CD14-positive monocyte (primary cell): ENCODE results near the gene UBN2. TPM values are rescaled to one million over a fixed set of nuclear protein-coding genes. Genes with fewer than 3 reads are reported as not detected.

Experiments
- DNase-seq, 3 donors: peaks; one replicate each; pipeline ENCODE4 v3.0.0-alpha.2; 2011 to 2022
- H2AFZ ChIP-seq: 2 replicates; pipeline ENCODE4 v1.6.0; 2012; ENCODE audit warnings: mild to moderate bottlenecking, low read depth, low read length, inconsistent platforms; ENCODE audit not compliant: insufficient read depth, poor library complexity, severe bottlenecking
- H3K27ac ChIP-seq, 2 donors: 1 replicate in 1 of 2; 2 replicates in 1 of 2; pipeline ENCODE4 v1.5.1; 2012 to 2013; ENCODE audit warnings: low read length in 2 of 2, control low read depth in 1 of 2, inconsistent platforms in 1 of 2, low read depth in 1 of 2, mild to moderate bottlenecking in 1 of 2
- H3K27me3 ChIP-seq, 2 donors: one replicate each; pipeline versions ENCODE4 v1.6.0 to v1.6.1; 2011 to 2013; ENCODE audit warnings: low read length in 2 of 2; ENCODE audit not compliant: control insufficient read depth in 2 of 2, insufficient read depth in 2 of 2
- H3K36me3 ChIP-seq, 2 donors: replicated peaks in 1 of 2; 1 replicate in 1 of 2; 2 replicates in 1 of 2; pipeline versions ENCODE4 v1.5.1 to v1.6.1; 2012 to 2013; ENCODE audit warnings: low read length in 2 of 2, control low read depth in 1 of 2, inconsistent platforms in 1 of 2, mild to moderate bottlenecking in 1 of 2; ENCODE audit not compliant: insufficient read depth in 2 of 2, control insufficient read depth in 1 of 2
- H3K4me1 ChIP-seq, 2 donors: 1 replicate in 1 of 2; 2 replicates in 1 of 2; pipeline versions ENCODE4 v1.5.1 to v1.6.1; 2012 to 2013; ENCODE audit warnings: low read length in 2 of 2, control low read depth in 1 of 2, inconsistent platforms in 1 of 2, mild to moderate bottlenecking in 1 of 2, moderate library complexity in 1 of 2; ENCODE audit not compliant: insufficient read depth in 2 of 2, control insufficient read depth in 1 of 2
- H3K4me2 ChIP-seq: replicated peaks from 2 replicates; pipeline ENCODE3; 2012; ENCODE audit warnings: low read length, moderate library complexity, mild to moderate bottlenecking; ENCODE audit not compliant: poor library complexity, severe bottlenecking; ENCODE audit errors: extremely low read depth
- H3K4me3 ChIP-seq, 3 experiments: fragments of 200-600 bp in 1 of 3; sonication (generic) in 1 of 3; replicated peaks in 1 of 3; 1 replicate in 2 of 3; 2 replicates in 1 of 3; pipeline ENCODE4 v1.5.1; 2011 to 2013; ENCODE audit warnings: low read length in 3 of 3, mild to moderate bottlenecking in 3 of 3, control low read depth in 2 of 3, low read depth in 2 of 3, inconsistent platforms in 1 of 3, moderate library complexity in 1 of 3
- H3K79me2 ChIP-seq: 2 replicates; pipeline ENCODE4 v1.6.0; 2012; ENCODE audit warnings: mild to moderate bottlenecking, control low read depth, inconsistent platforms, low read length, moderate library complexity; ENCODE audit not compliant: insufficient read depth
- H3K9ac ChIP-seq: 2 replicates; pipeline ENCODE4 v1.6.0; 2017; ENCODE audit warnings: low read length, mild to moderate bottlenecking; ENCODE audit not compliant: insufficient read depth, poor library complexity, severe bottlenecking
- H3K9me3 ChIP-seq, 2 donors: replicated peaks in 1 of 2; 1 replicate in 1 of 2; 2 replicates in 1 of 2; pipeline versions ENCODE4 v1.5.1 to v1.6.1; 2012 to 2013; ENCODE audit warnings: low read length in 2 of 2, control low read depth in 1 of 2; ENCODE audit not compliant: control insufficient read depth in 1 of 2, insufficient read depth in 1 of 2
- H4K20me1 ChIP-seq: 2 replicates; pipeline ENCODE4 v1.6.0; 2012; ENCODE audit warnings: mild to moderate bottlenecking, low read length, control low read depth, moderate library complexity; ENCODE audit not compliant: insufficient read depth
- H3K27ac Mint-ChIP-seq, 7 donors: one replicate each; pipeline ENCODE4 v1.8.0; 2020; ENCODE audit warnings: mild to moderate bottlenecking in 7 of 7, mixed read lengths in 7 of 7, moderate library complexity in 6 of 7, inconsistent platforms in 2 of 7
- H3K27me3 Mint-ChIP-seq, 3 donors: one replicate each; pipeline ENCODE4 v1.8.0; 2021 to 2022; ENCODE audit warnings: low read depth in 3 of 3, mild to moderate bottlenecking in 3 of 3, mixed read lengths in 3 of 3, moderate library complexity in 3 of 3, inconsistent platforms in 1 of 3
- H3K36me3 Mint-ChIP-seq, 2 donors: one replicate each; pipeline ENCODE4 v1.8.0; 2020; ENCODE audit warnings: mixed read lengths in 2 of 2, inconsistent platforms in 1 of 2, mild to moderate bottlenecking in 1 of 2
- H3K4me1 Mint-ChIP-seq: one replicate; pipeline ENCODE4 v1.8.0; 2020; ENCODE audit warnings: mild to moderate bottlenecking, mixed read lengths
- H3K4me3 Mint-ChIP-seq, 2 donors: one replicate each; pipeline ENCODE4 v1.8.0; 2020; ENCODE audit warnings: mild to moderate bottlenecking in 2 of 2, mixed read lengths in 2 of 2, moderate library complexity in 1 of 2
- H3K9me3 Mint-ChIP-seq, 7 donors: one replicate each; pipeline ENCODE4 v1.8.0; 2020 to 2022; ENCODE audit warnings: mixed read lengths in 7 of 7, mild to moderate bottlenecking in 6 of 7, moderate library complexity in 6 of 7, inconsistent platforms in 2 of 7
- CTCF ChIP-seq: fragments of 200-600 bp; IDR thresholded peaks from one replicate; pipeline ENCODE4 v1.8.0; 2022; ENCODE audit warnings: antibody characterized with exemption, mild to moderate bottlenecking
- WGBS: methylation state at CpG from one replicate; pipeline ENCODE4 v1.1.5; 2013; ENCODE audit warnings: missing lambda C conversion rate; ENCODE audit not compliant: insufficient coverage; 5-methylcytosine and 5-hydroxymethylcytosine counted together
- intact Hi-C, 2 donors: fragments of 100-400 bp; cut with micrococcal nuclease; formaldehyde crosslinking; loops; one replicate each; pipeline versions ENCODE4 v1.15.0 to v1.15.1; 2023
- polyA plus RNA-seq, 3 donors: library from polyadenylated mRNA; depleted of rRNA in 1 of 3; unstranded in 2 of 3; stranded (reverse) in 1 of 3; fragments of 300-500 nt in 2 of 3; fragments of >200 nt in 1 of 3; fragmentation: Illumina TruSeq in 2 of 3; gene quantifications; 1 replicate in 2 of 3; 2 replicates in 1 of 3; pipeline ENCODE4 v1.2.3, GENCODE V29; 2012 to 2021

UBN2 gene
- polyA plus RNA-seq, 3 donors: 0.80 to 4.2 (median 1.6) TPM

GRCh38 chr7:139245401-139245800 is 14.4 kb downstream of the UBN2 start:
- peaks cover 56 to 70% of the 10 kb centered on the region in 2 donors for H3K36me3 Mint-ChIP-seq
- peaks cover 67 to 100% of the 10 kb centered on the region in 2 donors for H3K36me3 ChIP-seq

GRCh38 chr7:139246494-139246893 is 15.5 kb downstream of the UBN2 start:
- Histone ChIP-seq H3K4me3 (no peak overlapping the region), H3K36me3 (peaks cover 63 to 99% of the 10 kb centered on the region in 2 donors), H2AFZ (no peak overlapping the region), H3K27me3 (no peaks in the 10 kb centered on the region), H3K27ac (no peak overlapping the region), H3K4me2 (no peak overlapping the region), H4K20me1 (peaks cover 5% of the 10 kb centered on the region), H3K9ac (no peak overlapping the region), H3K9me3 (no peaks in the 10 kb centered on the region), H3K79me2 (no peaks in the 10 kb centered on the region), H3K4me1 (no peaks in the 10 kb centered on the region)
- Mint-ChIP-seq H3K4me3 (no peak overlapping the region), H3K4me1 (no peaks in the 10 kb centered on the region), H3K9me3 (no peaks in the 10 kb centered on the region), H3K36me3 (peaks cover 56 to 71% of the 10 kb centered on the region in 2 donors), H3K27ac (no peak overlapping the region), H3K27me3 (no peaks in the 10 kb centered on the region)
- no peak for DNase-seq
- no CpG with 5 or more reads among the region's 5 CpGs for WGBS
- TF ChIP-seq CTCF: no peak
- intact Hi-C loops: no loop called here

More at GRCh38 chr7:139245401-139245800, 14.4 kb downstream of the UBN2 start:
- Histone ChIP-seq H3K27me3 (no peaks in the 10 kb centered on the region), H3K9ac (no peak overlapping the region), H3K4me3 (no peak overlapping the region), H3K4me2 (no peak overlapping the region), H3K4me1 (no peaks in the 10 kb centered on the region), H4K20me1 (peaks cover 5% of the 10 kb centered on the region), H3K27ac (no peak overlapping the region), H2AFZ (no peak overlapping the region), H3K9me3 (no peaks in the 10 kb centered on the region), H3K79me2 (no peaks in the 10 kb centered on the region)
- intact Hi-C loops: no loop called here
- no peaks in the 10 kb centered on the region for H3K9me3 Mint-ChIP-seq
- H3K4me1 Mint-ChIP-seq: no peaks in the 10 kb centered on the region
- no peak overlapping the region for H3K27ac Mint-ChIP-seq
- WGBS: 94% methylated on average over 1 of the region's 1 CpG
- no peak for DNase-seq
- no peak for TF ChIP-seq CTCF
- no peak overlapping the region for H3K4me3 Mint-ChIP-seq
- H3K27me3 Mint-ChIP-seq: no peaks in the 10 kb centered on the region
